Activated CD8-positive, alpha-beta memory T cell treated with anti-CD3 and anti-CD28 coated beads for 24 hours (primary cell): ENCODE results near the gene SOS2.
A peak's percentile ranks its signal among the peaks of the same experiment; 100 is the strongest.

Experiments used
- DNase-seq: peaks from one replicate; pipeline ENCODE4 v3.0.0-alpha.2; 2020

The SOS2 gene

GRCh38 chr14:50231475-50232275 is at the start of gene SOS2:
SOS2 (minus strand) TSS chr14:50231578; CDS start chr14:50231283, 295 bp downstream.
- peak; percentile 90 for DNase-seq

GRCh38 chr14:50272498-50272897 is 41.1 kb upstream of the SOS2 start:
- DNase-seq, result no peak

GRCh38 chr14:50270932-50271331 is 39.6 kb upstream of the SOS2 start:
- DNase-seq, result no peak

GRCh38 chr14:50265029-50265428 is 33.7 kb upstream of the SOS2 start:
- no peak for DNase-seq

- DNase-seq, result no peak
Measured at GRCh38 chr14:50263321-50263720, 31.9 kb upstream of the SOS2 start.

- no peak for DNase-seq
Measured at GRCh38 chr14:50262865-50263264, 31.5 kb upstream of the SOS2 start.

- DNase-seq, result no peak
Measured at GRCh38 chr14:50260511-50260910, 29.1 kb upstream of the SOS2 start.

- DNase-seq, result no peak
Measured at GRCh38 chr14:50260072-50260471, 28.7 kb upstream of the SOS2 start.

- no peak for DNase-seq
Measured at GRCh38 chr14:50257732-50258131, 26.4 kb upstream of the SOS2 start.

- no peak for DNase-seq
Measured at GRCh38 chr14:50254248-50254647, 22.9 kb upstream of the SOS2 start.

- no peak for DNase-seq
Measured at GRCh38 chr14:50249136-50249775, 17.9 kb upstream of the SOS2 start.

GRCh38 chr14:50247245-50247644 is 15.9 kb upstream of the SOS2 start:
- DNase-seq, result no peak

- no peak for DNase-seq
Measured at GRCh38 chr14:50242566-50243310, 11.4 kb upstream of the SOS2 start.

GRCh38 chr14:50242096-50242495 is 10.7 kb upstream of the SOS2 start:
- no peak for DNase-seq

GRCh38 chr14:50237427-50237826 is 6.0 kb upstream of the SOS2 start:
- no peak for DNase-seq

- no peak for DNase-seq
Measured at GRCh38 chr14:50233951-50234250, 2.5 kb upstream of the SOS2 start.

GRCh38 chr14:50233166-50233950 is 2.0 kb upstream of the SOS2 start:
- no peak for DNase-seq

- no peak for DNase-seq
Measured at GRCh38 chr14:50232276-50232642, 881 bp upstream of the SOS2 start.

- peak; percentile 74 for DNase-seq
Measured at GRCh38 chr14:50230701-50231474, 490 bp downstream of the SOS2 start.

- DNase-seq, result no peak
Measured at GRCh38 chr14:50230401-50230700, 1.0 kb downstream of the SOS2 start.

- DNase-seq, result no peak
Measured at GRCh38 chr14:50229681-50230080, 1.7 kb downstream of the SOS2 start.

- no peak for DNase-seq
Measured at GRCh38 chr14:50228313-50228712, 3.1 kb downstream of the SOS2 start.

- DNase-seq, result no peak
Measured at GRCh38 chr14:50225974-50226297, 5.4 kb downstream of the SOS2 start.
